ENCODE data around the gene KCTD1. TPM values are rescaled to one million over a fixed set of nuclear protein-coding genes. Genes with fewer than 3 reads are reported as not detected.
A peak's percentile ranks its signal among the peaks of the same experiment; 100 is the strongest.

KCTD1 gene
- total RNA-seq, 1 experiment from 2014 or later = 4.9 TPM

GRCh38 chr18:26457611-26458353, 90.6 kb downstream of the KCTD1 start:
- H3K4me1 ChIP-seq (ENCODE audit: low read length) = 0 out of 2 replicates have a peak, but pooled peaks cover 4% of the 10 kb centered on the region
- H4K20me1 ChIP-seq (ENCODE audit: insufficient read depth, low read depth, low read length) = no peaks in the 10 kb centered on the region
- no peak overlapping the region for H3K9ac ChIP-seq (ENCODE audit: low read length)
- no peaks in the 10 kb centered on the region for H3K79me2 ChIP-seq (ENCODE audit: low read length)
- H3K27ac ChIP-seq (ENCODE audit: low read length) = no peak overlapping the region
- no peak overlapping the region for H3K4me2 ChIP-seq (ENCODE audit: low read depth, low read length, poor library complexity, severe bottlenecking)
- H3K4me3 ChIP-seq (ENCODE audit: low read length) = no peak overlapping the region
- no peak overlapping the region for H2AFZ ChIP-seq (ENCODE audit: low read length)
- H3K36me3 ChIP-seq (ENCODE audit: insufficient read depth, low read length) = no peaks in the 10 kb centered on the region
- H3K9me2 ChIP-seq (replicated peaks; ENCODE audit: insufficient read depth, low read length) = no peaks in the 10 kb centered on the region
- DNase-seq = no peak
- H3K27me3 ChIP-seq (ENCODE audit: low read length) = no peaks in the 10 kb centered on the region
- H3K9me3 ChIP-seq (ENCODE audit: low read length) = no peaks in the 10 kb centered on the region

DNA sequence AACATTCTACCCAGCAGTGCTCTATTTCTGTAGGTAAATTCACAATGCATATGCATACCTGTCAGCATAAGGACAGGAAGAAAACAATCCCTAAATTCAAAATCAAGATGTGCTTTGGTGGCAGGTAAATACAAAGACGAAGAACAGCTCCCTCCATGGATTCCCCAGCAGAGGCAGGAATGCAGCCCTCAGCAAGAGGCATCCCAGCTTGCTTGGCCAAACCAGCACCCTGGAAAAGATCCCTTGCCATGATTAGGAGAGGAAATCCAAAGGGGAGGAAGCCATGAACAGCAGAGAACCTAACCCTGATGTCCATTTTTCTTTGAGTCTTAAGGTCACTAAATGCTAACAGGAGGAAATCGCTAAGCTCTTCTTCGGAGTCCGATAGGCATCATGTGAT, 91.2 kb downstream of the KCTD1 start:
- no peaks in the 10 kb centered on the region for H4K20me1 ChIP-seq (ENCODE audit: insufficient read depth, low read depth, low read length)
- no peak overlapping the region for H3K4me3 ChIP-seq (ENCODE audit: low read length)
- no peaks in the 10 kb centered on the region for H3K9me3 ChIP-seq (ENCODE audit: low read length)
- H3K9me2 ChIP-seq (replicated peaks; ENCODE audit: insufficient read depth, low read length) = no peaks in the 10 kb centered on the region
- H3K4me2 ChIP-seq (ENCODE audit: low read depth, low read length, poor library complexity, severe bottlenecking) = no peak overlapping the region
- H3K4me1 ChIP-seq (ENCODE audit: low read length) = 0 out of 2 replicates have a peak, but pooled peaks cover 4% of the 10 kb centered on the region
- H2AFZ ChIP-seq (ENCODE audit: low read length) = no peak overlapping the region
- H3K27me3 ChIP-seq (ENCODE audit: low read length) = no peaks in the 10 kb centered on the region
- no peak for DNase-seq
- H3K79me2 ChIP-seq (ENCODE audit: low read length) = no peaks in the 10 kb centered on the region
- no peak overlapping the region for H3K27ac ChIP-seq (ENCODE audit: low read length)
- H3K36me3 ChIP-seq (ENCODE audit: insufficient read depth, low read length) = no peaks in the 10 kb centered on the region
- no peak overlapping the region for H3K9ac ChIP-seq (ENCODE audit: low read length)

DNA sequence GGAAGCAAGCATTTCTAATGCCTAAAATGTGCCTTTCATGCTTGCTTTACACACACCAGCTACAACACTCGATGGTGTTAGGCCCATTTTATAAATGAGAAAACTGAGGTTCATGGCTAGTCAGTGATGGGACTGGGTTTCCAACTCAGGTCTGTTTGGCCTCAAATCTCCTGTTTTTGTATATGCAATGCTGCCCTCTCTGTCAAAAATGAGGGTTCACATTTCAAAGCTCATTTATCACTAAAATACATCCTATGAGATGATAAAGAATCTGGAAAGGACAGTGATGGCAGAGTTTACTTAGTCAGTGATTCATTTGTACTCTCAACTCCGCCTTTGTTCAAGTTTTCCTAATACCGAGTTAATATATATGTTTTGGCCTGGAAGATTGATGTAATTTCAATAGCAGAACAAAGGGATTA, 92.3 kb downstream of the KCTD1 start:
- H4K20me1 ChIP-seq (ENCODE audit: insufficient read depth, low read depth, low read length) = no peaks in the 10 kb centered on the region
- DNase-seq = peak; percentile 63

DNA sequence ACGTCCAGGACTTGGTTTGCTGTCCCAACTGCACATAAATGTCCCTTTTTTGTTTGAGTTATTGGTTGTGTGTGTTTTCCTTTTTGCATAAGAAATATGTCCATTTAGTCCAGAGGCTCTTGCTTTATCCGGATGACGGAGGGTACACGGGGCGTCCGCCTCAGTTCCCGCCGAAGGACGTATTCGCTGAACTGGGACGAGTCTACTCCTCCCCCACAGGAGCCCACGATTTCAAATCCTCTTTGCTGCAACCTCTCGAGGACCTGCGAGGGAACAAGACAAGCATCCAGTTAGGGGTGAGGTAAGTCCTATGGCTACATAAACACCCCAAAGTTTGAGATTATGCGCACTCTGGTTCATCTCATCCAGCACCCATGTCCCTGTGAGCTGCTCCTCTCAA, 92.7 kb downstream of the KCTD1 start:
- no peak overlapping the region for H3K4me3 ChIP-seq (ENCODE audit: low read length)
- no peaks in the 10 kb centered on the region for H3K27me3 ChIP-seq (ENCODE audit: low read length)
- H3K36me3 ChIP-seq (ENCODE audit: insufficient read depth, low read length) = no peaks in the 10 kb centered on the region
- no peak overlapping the region for H3K9ac ChIP-seq (ENCODE audit: low read length)
- no peaks in the 10 kb centered on the region for H3K9me2 ChIP-seq (replicated peaks; ENCODE audit: insufficient read depth, low read length)
- 0 out of 2 replicates have a peak, but pooled peaks cover 2% of the 10 kb centered on the region for H3K4me1 ChIP-seq (ENCODE audit: low read length)
- H3K9me3 ChIP-seq (ENCODE audit: low read length) = no peaks in the 10 kb centered on the region
- no peak for DNase-seq
- no peak overlapping the region for H3K27ac ChIP-seq (ENCODE audit: low read length)
- no peak overlapping the region for H3K4me2 ChIP-seq (ENCODE audit: low read depth, low read length, poor library complexity, severe bottlenecking)
- H2AFZ ChIP-seq (ENCODE audit: low read length) = no peak overlapping the region
- H4K20me1 ChIP-seq (ENCODE audit: insufficient read depth, low read depth, low read length) = no peaks in the 10 kb centered on the region
- no peaks in the 10 kb centered on the region for H3K79me2 ChIP-seq (ENCODE audit: low read length)

More for the DNA sequence above, 92.3 kb downstream of the KCTD1 start:
- H3K4me2 ChIP-seq (ENCODE audit: low read depth, low read length, poor library complexity, severe bottlenecking) = no peak overlapping the region
- no peak overlapping the region for H2AFZ ChIP-seq (ENCODE audit: low read length)
- no peaks in the 10 kb centered on the region for H3K36me3 ChIP-seq (ENCODE audit: insufficient read depth, low read length)
- H3K4me1 ChIP-seq (ENCODE audit: low read length) = 0 out of 2 replicates have a peak, but pooled peaks cover 4% of the 10 kb centered on the region
- no peak overlapping the region for H3K4me3 ChIP-seq (ENCODE audit: low read length)
- H3K9me2 ChIP-seq (replicated peaks; ENCODE audit: insufficient read depth, low read length) = no peaks in the 10 kb centered on the region
- H3K79me2 ChIP-seq (ENCODE audit: low read length) = no peaks in the 10 kb centered on the region
- H3K27me3 ChIP-seq (ENCODE audit: low read length) = no peaks in the 10 kb centered on the region
- H3K9me3 ChIP-seq (ENCODE audit: low read length) = no peaks in the 10 kb centered on the region
- no peak overlapping the region for H3K27ac ChIP-seq (ENCODE audit: low read length)
- no peak overlapping the region for H3K9ac ChIP-seq (ENCODE audit: low read length)

- Histone ChIP-seq H3K4me3 (ENCODE audit: low read length) (no peak overlapping the region), H2AFZ (ENCODE audit: low read length) (no peak overlapping the region), H3K27me3 (ENCODE audit: low read length) (no peaks in the 10 kb centered on the region), H3K9me3 (ENCODE audit: low read length) (no peaks in the 10 kb centered on the region), H3K9ac (ENCODE audit: low read length) (no peak overlapping the region), H3K4me2 (ENCODE audit: low read depth, low read length, poor library complexity, severe bottlenecking) (no peak overlapping the region), H3K27ac (ENCODE audit: low read length) (no peak overlapping the region), H3K79me2 (ENCODE audit: low read length) (no peaks in the 10 kb centered on the region), H3K36me3 (ENCODE audit: insufficient read depth, low read length) (no peaks in the 10 kb centered on the region), H4K20me1 (ENCODE audit: insufficient read depth, low read depth, low read length) (no peaks in the 10 kb centered on the region), H3K9me2 (replicated peaks; ENCODE audit: insufficient read depth, low read length) (no peaks in the 10 kb centered on the region), H3K4me1 (ENCODE audit: low read length) (no peaks in the 10 kb centered on the region)
- no peak for DNase-seq
Measured at GRCh38 chr18:26454616-26455015, 93.7 kb downstream of the KCTD1 start.

- Histone ChIP-seq H3K9me2 (replicated peaks; ENCODE audit: insufficient read depth, low read length) (no peaks in the 10 kb centered on the region), H3K4me3 (ENCODE audit: low read length) (no peak overlapping the region), H2AFZ (ENCODE audit: low read length) (no peak overlapping the region), H3K36me3 (ENCODE audit: insufficient read depth, low read length) (no peaks in the 10 kb centered on the region), H3K79me2 (ENCODE audit: low read length) (no peaks in the 10 kb centered on the region), H3K9ac (ENCODE audit: low read length) (no peak overlapping the region), H3K4me2 (ENCODE audit: low read depth, low read length, poor library complexity, severe bottlenecking) (no peak overlapping the region), H4K20me1 (ENCODE audit: insufficient read depth, low read depth, low read length) (no peaks in the 10 kb centered on the region), H3K27me3 (ENCODE audit: low read length) (no peaks in the 10 kb centered on the region), H3K27ac (ENCODE audit: low read length) (no peak overlapping the region), H3K4me1 (ENCODE audit: low read length) (no peaks in the 10 kb centered on the region), H3K9me3 (ENCODE audit: low read length) (no peaks in the 10 kb centered on the region)
- DNase-seq = no peak
Measured at GRCh38 chr18:26454192-26454591, 94.2 kb downstream of the KCTD1 start.

- Histone ChIP-seq H3K27ac (ENCODE audit: low read length) (no peak overlapping the region), H3K79me2 (ENCODE audit: low read length) (no peaks in the 10 kb centered on the region), H3K9me2 (replicated peaks; ENCODE audit: insufficient read depth, low read length) (no peaks in the 10 kb centered on the region), H3K4me2 (ENCODE audit: low read depth, low read length, poor library complexity, severe bottlenecking) (no peak overlapping the region), H3K4me1 (ENCODE audit: low read length) (peaks cover 3% of the 10 kb centered on the region; the same call in 1 of the 2 replicates), H3K4me3 (ENCODE audit: low read length) (no peak overlapping the region), H2AFZ (ENCODE audit: low read length) (no peak overlapping the region), H3K27me3 (ENCODE audit: low read length) (no peaks in the 10 kb centered on the region), H3K36me3 (ENCODE audit: insufficient read depth, low read length) (no peaks in the 10 kb centered on the region), H4K20me1 (ENCODE audit: insufficient read depth, low read depth, low read length) (no peaks in the 10 kb centered on the region), H3K9me3 (ENCODE audit: low read length) (no peaks in the 10 kb centered on the region), H3K9ac (ENCODE audit: low read length) (no peak overlapping the region)
- DNase-seq = no peak
Measured at GRCh38 chr18:26453386-26453901, 94.9 kb downstream of the KCTD1 start.

- H4K20me1 ChIP-seq (ENCODE audit: insufficient read depth, low read depth, low read length) = no peaks in the 10 kb centered on the region
- no peak overlapping the region for H3K27ac ChIP-seq (ENCODE audit: low read length)
- H3K9me2 ChIP-seq (replicated peaks; ENCODE audit: insufficient read depth, low read length) = no peaks in the 10 kb centered on the region
- H3K4me3 ChIP-seq (ENCODE audit: low read length) = no peak overlapping the region
- no peak overlapping the region for H2AFZ ChIP-seq (ENCODE audit: low read length)
- H3K36me3 ChIP-seq (ENCODE audit: insufficient read depth, low read length) = no peaks in the 10 kb centered on the region
- no peaks in the 10 kb centered on the region for H3K79me2 ChIP-seq (ENCODE audit: low read length)
- DNase-seq = no peak
- peaks cover 5% of the 10 kb centered on the region; the same call in 1 of the 2 replicates for H3K4me1 ChIP-seq (ENCODE audit: low read length)
- H3K9me3 ChIP-seq (ENCODE audit: low read length) = no peaks in the 10 kb centered on the region
- H3K9ac ChIP-seq (ENCODE audit: low read length) = no peak overlapping the region
- no peak overlapping the region for H3K4me2 ChIP-seq (ENCODE audit: low read depth, low read length, poor library complexity, severe bottlenecking)
- no peaks in the 10 kb centered on the region for H3K27me3 ChIP-seq (ENCODE audit: low read length)
Measured at GRCh38 chr18:26450989-26451682, 97.2 kb downstream of the KCTD1 start.
